HUES6 (cell line): Measurements from ENCODE around the gene MAK.
"Not testable (repeated sequence)": the region's sequence is repeated elsewhere in the genome, so short reads cannot be mapped to it uniquely, and the experiment has no call there.

Experiments used
- H3K27ac ChIP-seq: 2 replicates; pipeline ENCODE4 v1.7.0; 2013; ENCODE audit warnings: low read depth, mild to moderate bottlenecking, low read length, inconsistent platforms
- H3K27me3 ChIP-seq: 2 replicates; pipeline ENCODE4 v1.6.1; 2013; ENCODE audit warnings: low read length; ENCODE audit not compliant: control insufficient read depth, insufficient read depth
- H3K36me3 ChIP-seq: 2 replicates; pipeline ENCODE4 v1.6.1; 2013; ENCODE audit warnings: low read length; ENCODE audit not compliant: control insufficient read depth, insufficient read depth
- H3K4me1 ChIP-seq: 2 replicates; pipeline ENCODE4 v1.6.1; 2013; ENCODE audit warnings: low read length; ENCODE audit not compliant: control insufficient read depth, insufficient read depth
- H3K4me3 ChIP-seq: 2 replicates; pipeline ENCODE4 v1.5.1; 2013; ENCODE audit warnings: low read depth, low read length
- H3K9ac ChIP-seq: one replicate; pipeline ENCODE4 v1.6.1; 2013; ENCODE audit warnings: mild to moderate bottlenecking, low read length
- H3K9me3 ChIP-seq: 2 replicates; pipeline ENCODE4 v1.6.1; 2013; ENCODE audit warnings: low read depth, low read length; ENCODE audit not compliant: control insufficient read depth, insufficient read depth

Gene MAK

DNA sequence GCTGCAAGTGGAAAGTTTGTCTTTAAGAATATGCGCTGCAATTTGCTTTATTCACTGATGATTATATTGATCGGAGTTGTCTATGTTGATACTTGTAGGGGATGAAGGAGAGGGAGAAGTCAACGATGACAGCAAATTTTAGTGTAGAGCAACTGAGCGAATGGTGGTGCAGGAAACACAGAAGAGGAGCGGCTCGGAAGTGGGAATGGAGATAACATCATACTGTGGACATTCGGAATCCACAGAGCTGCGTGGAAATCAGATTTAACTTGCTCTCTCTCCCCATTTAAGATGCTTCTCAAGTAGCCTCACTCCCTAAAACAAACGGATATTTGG is 91.5 kb downstream of the MAK start:
- peak overlapping the region; percentile 98 for H3K4me3 ChIP-seq
- no peak overlapping the region for H3K27ac ChIP-seq
- no peaks in the 10 kb centered on the region for H3K27me3 ChIP-seq
- no peaks in the 10 kb centered on the region for H3K9me3 ChIP-seq
- peak overlapping the region; percentile 35 for H3K9ac ChIP-seq
- peaks cover 28% of the 10 kb centered on the region for H3K36me3 ChIP-seq
- peaks cover 29% of the 10 kb centered on the region for H3K4me1 ChIP-seq

- H3K36me3 ChIP-seq = peaks cover 14% of the 10 kb centered on the region
- no peak overlapping the region for H3K4me3 ChIP-seq
- H3K9me3 ChIP-seq = no peaks in the 10 kb centered on the region
- no peak overlapping the region for H3K9ac ChIP-seq
- H3K4me1 ChIP-seq = peaks cover 29% of the 10 kb centered on the region
- no peaks in the 10 kb centered on the region for H3K27me3 ChIP-seq
- no peak overlapping the region for H3K27ac ChIP-seq
Measured at GRCh38 chr6:10745116-10745515, 93.2 kb downstream of the MAK start.

- peaks cover 19% of the 10 kb centered on the region for H3K4me1 ChIP-seq
- no peak overlapping the region for H3K4me3 ChIP-seq
- no peak overlapping the region for H3K9ac ChIP-seq
- no peak overlapping the region for H3K27ac ChIP-seq
- H3K9me3 ChIP-seq = no peaks in the 10 kb centered on the region
- no peaks in the 10 kb centered on the region for H3K36me3 ChIP-seq
- H3K27me3 ChIP-seq = no peaks in the 10 kb centered on the region
Measured at GRCh38 chr6:10743515-10743914, 94.8 kb downstream of the MAK start.

DNA sequence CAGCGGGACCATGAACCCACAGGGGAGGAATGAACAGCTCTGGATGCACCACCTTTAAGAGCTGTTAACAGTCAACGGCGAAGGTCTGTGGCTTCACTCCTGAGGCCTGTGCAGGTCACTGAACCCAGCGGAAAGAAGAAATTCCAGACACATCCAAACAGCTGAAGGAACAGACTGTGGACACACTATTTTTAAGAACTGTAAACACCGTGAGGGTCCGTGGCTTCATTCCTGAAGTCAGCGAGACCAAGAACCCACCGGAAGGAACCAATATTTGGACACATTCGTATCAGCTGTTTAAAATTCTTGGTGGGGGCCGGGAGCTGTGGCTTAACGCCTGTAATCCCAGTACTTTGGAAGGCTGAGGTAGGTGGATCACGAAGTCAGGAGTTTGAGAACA is 96.1 kb downstream of the MAK start:
- H3K27me3 ChIP-seq = no peaks in the 10 kb centered on the region
- no peak overlapping the region for H3K4me3 ChIP-seq
- no peaks in the 10 kb centered on the region for H3K36me3 ChIP-seq
- no peak overlapping the region for H3K9ac ChIP-seq
- H3K27ac ChIP-seq = no peak overlapping the region
- peaks cover 16% of the 10 kb centered on the region for H3K4me1 ChIP-seq
- H3K9me3 ChIP-seq = no peaks in the 10 kb centered on the region

DNA sequence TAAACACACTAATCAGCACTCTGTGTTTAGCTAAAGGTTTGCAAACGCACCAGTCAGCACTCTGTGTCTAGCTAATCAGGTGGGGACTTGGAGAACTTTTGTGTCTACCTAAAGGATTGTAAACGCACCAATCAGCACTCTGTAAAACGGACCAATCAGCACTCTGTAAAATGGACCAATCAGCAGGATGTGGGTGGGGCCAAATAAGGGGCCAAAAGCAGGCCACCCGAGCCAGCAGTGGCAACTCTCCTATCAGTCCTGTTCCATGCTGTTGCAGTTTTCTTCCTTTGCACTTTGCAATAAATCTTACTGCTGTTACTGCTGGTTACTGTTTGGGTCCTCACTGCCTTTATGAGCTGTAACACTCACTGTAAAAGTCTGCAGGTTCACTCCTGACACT is 96.7 kb downstream of the MAK start:
- H3K27ac ChIP-seq, H3K36me3 ChIP-seq, H3K9ac ChIP-seq, H3K9me3 ChIP-seq, H3K4me3 ChIP-seq, H3K27me3 ChIP-seq: not testable (repeated sequence)
- peaks cover 11% of the 10 kb centered on the region for H3K4me1 ChIP-seq

- no peaks in the 10 kb centered on the region for H3K36me3 ChIP-seq
- no peaks in the 10 kb centered on the region for H3K27me3 ChIP-seq
- no peak overlapping the region for H3K9ac ChIP-seq
- H3K4me1 ChIP-seq = peaks cover 8% of the 10 kb centered on the region
- no peaks in the 10 kb centered on the region for H3K9me3 ChIP-seq
- no peak overlapping the region for H3K4me3 ChIP-seq
- no peak overlapping the region for H3K27ac ChIP-seq
Measured at GRCh38 chr6:10740061-10740460, 98.3 kb downstream of the MAK start.

DNA sequence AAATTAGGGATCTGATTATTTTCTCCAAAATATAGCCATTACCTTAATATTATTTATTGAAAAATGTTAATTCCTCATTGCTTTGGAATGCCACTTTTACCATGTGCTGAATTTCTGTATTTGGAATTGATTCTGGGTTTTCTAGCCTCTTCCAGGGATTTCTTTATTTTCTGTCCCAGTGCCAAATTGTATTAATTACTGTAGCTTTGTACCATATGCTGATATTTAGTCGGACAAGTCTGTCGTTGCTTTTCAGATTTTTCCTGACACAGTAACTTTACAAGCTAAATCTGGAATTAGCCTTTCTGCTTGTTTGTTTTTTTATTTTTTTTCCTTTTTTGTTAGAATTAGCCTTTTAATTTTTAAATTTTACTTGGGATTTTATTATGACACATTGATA is 101.6 kb downstream of the MAK start:
- Histone ChIP-seq H3K4me3 (no peak overlapping the region), H3K27me3 (no peaks in the 10 kb centered on the region), H3K27ac (no peak overlapping the region), H3K36me3 (peaks cover 17% of the 10 kb centered on the region), H3K9me3 (no peaks in the 10 kb centered on the region), H3K4me1 (peaks cover 4% of the 10 kb centered on the region; the same call in 1 of the 2 replicates), H3K9ac (no peak overlapping the region)

GRCh38 chr6:10733863-10734262 is 104.5 kb downstream of the MAK start:
- Histone ChIP-seq H3K9ac (no peak overlapping the region), H3K27me3 (no peaks in the 10 kb centered on the region), H3K4me1 (peaks cover 4% of the 10 kb centered on the region; the same call in 1 of the 2 replicates), H3K9me3 (no peaks in the 10 kb centered on the region), H3K36me3 (peaks cover 42% of the 10 kb centered on the region), H3K27ac (no peak overlapping the region), H3K4me3 (no peak overlapping the region)

DNA sequence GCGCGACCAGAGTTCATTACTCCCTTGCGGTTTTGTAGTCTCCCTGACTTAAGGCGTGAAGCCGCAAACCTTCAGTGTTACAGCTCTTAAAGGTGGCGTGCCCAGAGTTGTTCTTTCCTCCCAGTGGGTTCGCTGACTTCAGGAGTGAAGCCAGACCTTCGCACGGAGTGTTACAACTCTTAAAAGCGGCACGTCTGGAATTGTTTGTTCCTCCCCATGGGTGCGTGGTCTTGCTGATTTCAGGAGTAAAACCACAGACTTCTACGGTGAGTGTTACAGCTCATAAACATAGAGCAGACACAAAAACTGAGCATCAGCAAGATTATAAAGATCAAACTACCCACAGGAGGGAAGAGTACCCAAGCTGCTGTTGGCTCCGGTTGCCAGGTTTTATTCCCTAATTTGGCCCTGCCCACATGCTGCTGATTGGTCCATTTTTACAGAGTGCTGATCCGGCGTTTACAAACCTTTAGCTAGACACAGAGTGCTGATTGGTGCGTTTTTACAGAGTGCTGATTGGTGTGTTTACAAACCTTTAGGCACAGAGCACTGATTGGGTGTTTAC is 105.1 kb downstream of the MAK start:
- H3K27ac ChIP-seq = no peak overlapping the region
- H3K9me3 ChIP-seq = no peaks in the 10 kb centered on the region
- H3K4me1 ChIP-seq = peaks cover 4% of the 10 kb centered on the region; the same call in 1 of the 2 replicates
- H3K9ac ChIP-seq = no peak overlapping the region
- H3K27me3 ChIP-seq = no peaks in the 10 kb centered on the region
- H3K4me3 ChIP-seq = no peak overlapping the region
- peaks cover 48% of the 10 kb centered on the region for H3K36me3 ChIP-seq

DNA sequence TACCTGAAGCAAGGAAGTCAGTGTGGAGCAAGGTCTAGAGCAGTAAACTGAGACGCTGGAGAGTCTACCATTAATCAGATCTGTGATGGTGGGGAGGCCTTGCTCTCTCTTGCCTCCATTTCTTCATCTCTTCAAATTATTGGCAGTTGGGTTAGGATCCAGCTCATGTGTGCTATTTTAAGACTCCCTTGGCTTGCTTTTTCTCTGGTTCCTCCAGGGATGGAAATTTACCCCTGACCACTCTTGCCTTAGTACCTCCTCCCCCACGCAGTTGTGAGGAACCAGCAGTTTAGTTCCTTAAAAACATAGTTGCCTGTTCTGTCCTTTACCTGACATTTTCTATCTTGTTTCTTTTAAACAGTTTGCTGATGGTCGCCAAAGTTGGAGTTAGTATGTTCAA is 108.1 kb downstream of the MAK start:
- Histone ChIP-seq H3K27ac (no peak overlapping the region), H3K36me3 (peaks cover 76% of the 10 kb centered on the region), H3K9me3 (no peaks in the 10 kb centered on the region), H3K27me3 (no peaks in the 10 kb centered on the region), H3K4me3 (no peak overlapping the region), H3K9ac (no peak overlapping the region), H3K4me1 (peaks cover 4% of the 10 kb centered on the region; the same call in 1 of the 2 replicates)

DNA sequence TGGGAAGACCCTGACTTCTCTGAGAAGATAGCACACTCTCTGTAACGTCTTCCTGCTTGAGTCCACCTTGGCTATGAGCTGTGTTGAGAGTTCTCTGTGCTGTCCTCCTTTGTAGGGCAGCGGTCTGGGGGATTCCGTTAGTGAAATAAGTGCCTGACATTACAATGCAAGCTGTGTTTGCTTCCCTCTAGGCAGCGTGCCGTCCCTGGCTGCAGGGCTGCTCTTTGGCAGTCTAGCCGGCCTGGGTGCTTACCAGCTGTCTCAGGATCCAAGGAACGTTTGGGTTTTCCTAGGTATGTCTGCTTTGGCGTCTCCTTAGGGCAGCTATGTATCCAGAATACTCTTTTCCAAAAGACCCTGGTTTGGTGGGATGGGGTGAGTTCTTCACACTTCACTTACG is 112.6 kb downstream of the MAK start:
- peaks cover 21% of the 10 kb centered on the region; the same call in 1 of the 2 replicates for H3K4me1 ChIP-seq
- no peaks in the 10 kb centered on the region for H3K27me3 ChIP-seq
- H3K36me3 ChIP-seq = peaks cover 57% of the 10 kb centered on the region
- no peak overlapping the region for H3K4me3 ChIP-seq
- no peaks in the 10 kb centered on the region for H3K9me3 ChIP-seq
- H3K27ac ChIP-seq = no peak overlapping the region
- no peak overlapping the region for H3K9ac ChIP-seq

GRCh38 chr6:10725044-10725443 is 113.3 kb downstream of the MAK start:
- H3K27me3 ChIP-seq = no peaks in the 10 kb centered on the region
- H3K9ac ChIP-seq = no peak overlapping the region
- H3K27ac ChIP-seq = no peak overlapping the region
- H3K9me3 ChIP-seq = peaks cover 4% of the 10 kb centered on the region
- H3K4me1 ChIP-seq = peaks cover 21% of the 10 kb centered on the region; the same call in 1 of the 2 replicates
- H3K36me3 ChIP-seq = peaks cover 50% of the 10 kb centered on the region
- H3K4me3 ChIP-seq = no peak overlapping the region
